HS-5 (cell line): ENCODE measurements around the gene KPTN.

ENCODE experiments used
- DNase-seq: peaks from one replicate; pipeline ENCODE4 v3.0.0-alpha.2; 2012; ENCODE audit warnings: low read depth

Gene KPTN

DNA sequence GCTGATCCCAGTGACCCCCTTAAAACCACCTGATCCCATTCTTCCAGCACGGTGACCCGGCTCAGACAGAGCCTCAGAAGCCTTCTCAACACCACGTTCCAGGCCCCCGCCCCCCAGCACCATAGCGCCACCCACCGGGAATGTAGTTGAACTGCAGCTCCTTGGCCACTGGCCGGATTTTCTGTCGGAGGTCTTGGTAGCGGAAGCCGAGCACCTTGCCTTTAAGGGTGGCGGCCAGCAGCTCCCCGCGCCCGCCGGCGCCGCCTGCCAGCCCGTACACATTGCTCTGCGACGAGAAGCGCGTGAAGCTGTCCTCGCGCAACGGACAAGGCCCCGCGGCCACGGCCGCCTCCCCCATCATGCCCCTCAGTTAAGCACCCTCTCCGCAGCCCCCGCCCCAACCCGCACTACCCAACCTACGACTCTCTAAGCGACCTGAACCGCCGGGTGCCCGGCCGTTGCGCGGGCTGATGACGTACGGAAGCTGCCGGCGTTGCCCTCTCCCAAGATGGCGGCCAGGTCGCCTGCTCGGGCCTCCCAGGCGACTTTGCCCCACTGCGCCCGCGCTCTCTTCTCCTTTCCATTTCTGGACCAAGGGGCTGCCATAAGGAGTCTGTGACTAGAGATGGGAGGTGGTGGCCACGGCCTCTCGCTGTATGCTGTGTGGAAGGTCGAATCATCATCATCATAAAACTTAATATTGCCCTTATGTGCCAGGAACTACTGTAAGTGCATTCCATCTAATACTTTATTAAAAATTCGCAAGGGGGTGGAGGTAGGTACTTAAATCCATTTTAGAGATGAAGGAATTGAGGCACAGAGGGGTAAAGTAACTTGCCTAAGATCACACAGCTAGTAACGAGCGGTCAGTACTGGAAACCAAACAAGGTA lies at the start of gene KPTN:
KPTN (minus strand) TSS at position 420 of the 891 bp plus-strand sequence; CDS start at position 361, 59 bp downstream.
- DNase-seq = peak; percentile 65

GRCh38 chr19:47531640-47532387 lies 47.8 kb upstream of the KPTN start:
- DNase-seq = no peak

DNA sequence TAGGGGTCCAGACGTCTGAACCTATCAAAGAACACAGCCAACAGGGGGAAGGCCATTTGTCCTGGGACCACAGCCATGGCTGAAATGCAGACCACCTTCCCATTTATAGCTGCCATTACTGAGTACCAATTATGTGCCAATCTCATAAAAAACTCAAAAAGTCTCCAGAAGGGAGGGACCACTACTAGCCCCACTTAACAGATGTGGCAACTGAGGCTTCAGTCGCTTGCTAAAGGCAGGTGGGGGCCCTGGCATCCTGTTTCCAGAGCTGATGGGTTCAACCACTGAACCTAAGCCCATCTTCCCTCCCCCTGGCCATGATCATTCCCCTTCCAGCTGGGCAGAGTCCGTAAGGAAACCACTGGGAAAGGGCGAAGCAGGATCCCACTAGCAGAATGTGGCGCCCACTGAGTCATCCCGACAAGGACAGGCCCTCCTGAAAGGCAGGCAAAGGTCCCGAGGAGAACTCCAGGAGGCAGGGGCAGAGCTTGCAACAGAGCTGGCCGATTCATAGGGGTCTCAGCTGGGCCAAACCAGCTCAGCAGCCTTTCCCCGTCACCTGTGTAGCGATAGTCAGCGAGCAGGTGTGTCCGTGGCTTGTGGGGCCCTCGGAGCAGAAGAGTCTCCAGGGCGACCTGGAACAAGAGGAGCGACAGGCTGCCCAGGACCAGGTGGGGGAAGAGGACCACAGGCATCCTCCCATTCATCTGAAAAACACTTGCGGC lies 45.2 kb upstream of the KPTN start:
- no peak for DNase-seq

DNA sequence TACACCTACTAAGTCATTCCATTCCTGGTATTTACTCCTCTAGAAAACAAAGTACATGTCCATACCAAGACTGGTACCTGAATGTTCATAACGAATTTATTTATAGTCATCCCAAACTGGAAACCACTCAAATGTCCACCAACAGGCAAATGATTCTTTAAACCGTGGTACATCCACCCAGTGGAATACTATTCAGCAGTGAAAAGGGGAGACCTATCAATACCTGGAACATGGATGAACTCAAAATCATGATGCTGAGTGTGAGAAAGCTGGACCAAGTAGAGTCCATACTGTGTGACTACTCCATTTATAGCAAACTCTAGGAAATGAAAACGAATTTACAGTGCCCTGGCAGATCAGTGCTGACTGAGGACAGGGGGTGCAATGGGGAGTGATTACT lies 42.8 kb upstream of the KPTN start:
- no peak for DNase-seq

- no peak for DNase-seq
These were observed 39.5 kb upstream of the KPTN start for GRCh38 chr19:47523473-47523872.

- no peak for DNase-seq
These were observed 37.6 kb upstream of the KPTN start for GRCh38 chr19:47521473-47522180.

DNA sequence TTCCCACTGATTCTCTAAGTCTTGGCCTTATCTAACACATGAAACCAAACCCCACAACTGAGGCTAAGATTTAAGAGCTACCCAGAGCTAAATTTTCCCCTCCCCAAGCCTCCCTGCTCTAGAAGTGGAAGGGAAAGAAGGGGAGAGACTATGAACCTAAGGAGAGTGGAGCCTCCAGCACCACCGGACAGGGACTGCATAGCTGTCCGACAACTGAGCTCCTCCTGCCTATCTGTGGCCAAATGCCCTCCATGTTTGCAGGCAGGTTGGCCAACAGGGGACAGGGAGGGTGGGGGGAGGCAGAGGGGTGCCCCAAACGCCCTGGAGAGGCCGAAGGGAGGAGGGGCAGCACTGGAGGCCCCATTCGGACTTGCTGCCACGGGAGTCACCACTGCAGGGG lies 36.8 kb upstream of the KPTN start:
- no peak for DNase-seq

- no peak for DNase-seq
These were observed 36.4 kb upstream of the KPTN start for GRCh38 chr19:47520343-47520806.

DNA sequence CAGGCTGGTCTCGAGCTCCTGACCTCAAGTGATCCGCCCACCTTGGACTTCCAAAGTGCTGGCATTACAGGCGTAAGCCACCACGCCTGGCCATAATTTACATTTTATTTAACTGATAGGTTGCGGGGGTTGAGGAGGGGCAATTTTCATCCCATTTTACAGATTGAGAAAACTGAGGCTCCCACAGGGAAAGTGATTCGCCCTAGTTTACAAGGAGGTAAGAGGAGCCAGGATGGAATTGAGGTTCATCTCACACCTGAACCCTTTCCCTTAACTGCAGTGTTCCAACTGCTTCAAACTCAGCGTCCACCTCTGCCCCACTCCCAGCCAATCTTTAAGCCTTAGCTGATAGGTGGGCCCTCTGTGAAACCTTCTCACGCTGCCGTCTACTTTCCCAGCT lies 34.8 kb upstream of the KPTN start:
- DNase-seq = no peak

GRCh38 chr19:47518139-47518538 lies 34.1 kb upstream of the KPTN start:
- DNase-seq = no peak

- peak; percentile 97 for DNase-seq
These were observed 31.0 kb upstream of the KPTN start, which contains the start of gene NAPA for GRCh38 chr19:47514869-47515588. Gene NAPA (minus strand): TSS chr19:47515063. CDS start chr19:47514940, 123 bp downstream.

DNA sequence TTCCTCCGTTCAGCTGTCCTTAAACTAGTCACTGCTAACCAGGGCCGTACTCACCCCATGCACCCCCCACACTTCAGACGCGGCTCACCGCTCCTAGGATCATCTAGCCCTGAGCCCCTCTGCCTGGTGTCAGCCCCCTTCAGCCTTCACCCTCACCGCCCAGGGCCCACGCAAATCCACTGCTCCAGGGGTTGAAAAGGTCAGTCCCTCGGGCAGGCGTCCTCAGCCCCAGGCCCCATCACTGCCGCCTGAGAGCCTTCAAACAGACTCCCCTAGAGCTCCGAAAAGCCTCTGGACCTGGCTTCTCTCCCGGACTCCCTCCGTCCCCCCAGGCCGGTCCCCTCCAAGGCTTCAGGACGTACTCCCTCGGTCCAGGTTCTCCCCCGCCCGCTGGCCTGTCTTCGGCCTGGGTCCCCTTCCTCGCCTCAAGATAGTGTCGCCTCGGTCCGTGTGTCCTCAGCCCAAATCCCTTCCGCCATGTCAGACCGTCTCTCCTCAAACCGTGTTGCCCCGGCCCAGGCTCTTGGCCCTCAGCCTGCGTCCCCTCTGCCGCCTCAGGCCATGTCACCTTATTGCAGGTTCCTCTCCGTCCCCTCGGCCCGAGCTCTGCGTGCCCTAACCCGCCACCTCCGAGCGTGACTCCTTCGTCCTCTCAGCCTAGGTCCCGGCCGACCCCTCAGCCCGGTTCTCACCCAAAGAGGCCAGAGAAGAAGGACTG lies 30.3 kb upstream of the KPTN start:
- DNase-seq = no peak

DNA sequence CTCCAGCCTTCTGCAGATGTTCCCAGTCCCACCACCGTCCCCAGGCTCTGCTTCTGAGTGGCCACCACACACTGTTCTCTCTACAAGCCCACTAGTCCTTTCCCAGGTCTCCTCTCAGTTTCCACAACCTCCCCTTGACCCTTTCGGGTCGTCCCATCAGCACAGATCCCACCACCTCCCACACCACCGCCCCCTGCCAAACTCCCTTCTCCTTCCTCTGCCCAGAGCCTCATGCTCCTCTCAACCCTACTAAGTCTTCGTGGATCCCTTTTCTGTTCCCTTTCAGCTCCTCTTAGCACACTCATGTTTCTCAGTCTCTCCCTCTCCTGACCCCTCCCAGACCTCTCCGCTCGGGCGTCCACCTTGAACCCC lies 28.9 kb upstream of the KPTN start:
- DNase-seq = no peak

DNA sequence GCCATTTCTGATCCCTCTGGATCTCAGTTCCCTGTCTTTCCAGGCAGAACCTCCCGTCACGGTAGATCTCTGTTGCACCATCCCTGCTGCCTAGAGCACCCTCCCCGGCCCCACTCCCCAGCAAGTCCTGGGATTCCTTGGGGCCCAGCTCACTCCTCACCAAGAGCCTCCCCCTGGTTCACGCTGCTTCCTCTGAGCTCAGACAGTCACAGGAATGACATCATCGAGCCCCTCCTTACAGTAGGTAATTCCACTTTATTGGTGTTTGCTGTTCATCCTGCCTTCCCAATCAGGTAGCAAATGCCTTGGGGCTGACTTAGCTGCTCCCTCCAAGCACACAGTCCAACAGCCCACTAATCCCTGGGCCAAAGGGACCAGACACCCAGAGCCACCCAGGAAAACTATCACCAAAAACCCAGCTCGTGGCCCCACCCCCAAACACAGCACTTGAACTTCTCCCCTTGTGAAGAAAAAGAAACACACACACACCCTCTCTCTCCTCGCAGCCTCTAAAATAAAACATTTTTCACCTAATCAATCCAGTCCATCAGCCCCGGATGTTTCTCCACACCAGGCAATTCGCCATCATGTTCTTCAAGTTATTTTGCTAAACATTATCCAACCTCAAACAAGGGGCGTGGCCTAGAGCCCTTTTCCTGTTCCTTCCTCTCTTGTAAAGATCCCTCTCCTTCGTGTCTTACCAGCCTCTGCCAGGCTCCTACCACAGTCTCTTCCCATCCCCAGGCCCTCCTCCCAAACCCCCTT lies 28.3 kb upstream of the KPTN start:
- DNase-seq = peak; percentile 5

- no peak for DNase-seq
These were observed 27.7 kb upstream of the KPTN start for GRCh38 chr19:47511681-47512080.

GRCh38 chr19:47511128-47511517 lies 27.1 kb upstream of the KPTN start:
- DNase-seq = no peak

GRCh38 chr19:47510516-47511127 lies 26.6 kb upstream of the KPTN start:
- no peak for DNase-seq

DNA sequence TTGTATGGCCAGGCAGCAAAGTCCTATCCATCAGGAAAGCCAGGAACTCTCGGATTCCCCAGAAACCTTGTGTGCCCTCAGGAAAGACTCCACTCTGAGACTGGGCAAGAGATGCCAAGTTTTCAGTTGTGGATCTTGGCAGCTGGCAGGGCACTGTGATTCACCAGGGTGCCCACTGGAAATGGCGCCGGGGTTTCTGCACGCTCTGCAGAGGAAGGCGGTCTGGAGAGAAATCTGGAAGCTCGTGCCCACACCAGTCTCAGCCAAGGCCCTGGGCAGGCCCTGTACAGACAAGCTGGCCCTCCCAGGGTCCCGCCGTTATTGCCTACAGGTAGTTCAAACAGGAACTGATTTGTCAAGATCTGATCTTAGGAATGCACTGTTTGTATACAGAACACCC lies 26.0 kb upstream of the KPTN start:
- DNase-seq = no peak

DNA sequence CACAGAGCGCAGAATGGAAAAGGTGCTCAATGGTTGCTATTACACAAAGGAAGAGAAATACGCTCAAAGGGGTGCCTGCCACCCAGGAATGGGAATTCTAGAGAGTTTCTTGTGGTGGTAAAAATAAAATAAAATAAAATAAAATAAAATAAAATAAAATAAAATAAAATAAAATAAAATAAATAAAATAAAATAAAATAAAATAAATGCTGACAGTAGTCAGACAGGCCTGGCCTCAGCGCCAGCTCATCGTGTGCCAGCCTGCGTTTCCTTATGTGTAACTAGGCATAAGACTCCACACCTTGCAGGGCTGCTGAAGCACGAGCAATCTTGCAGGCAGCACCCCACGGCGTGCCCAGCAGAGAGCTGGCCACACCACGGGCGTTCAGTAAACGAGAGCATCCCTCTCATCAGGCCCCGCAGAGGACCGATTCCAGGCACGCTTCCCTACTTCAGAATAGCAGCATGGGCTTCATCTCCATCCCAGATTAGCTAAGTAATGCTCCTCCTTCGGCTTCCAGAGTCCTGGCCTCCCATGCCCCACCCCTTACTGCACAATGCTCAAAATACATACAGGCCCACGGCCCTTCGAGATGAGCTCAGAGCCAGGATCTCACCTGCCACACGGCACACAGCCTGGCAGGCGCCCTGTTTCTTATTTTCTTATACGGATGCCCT lies 25.3 kb upstream of the KPTN start:
- no peak for DNase-seq
